ENCODE measurements around the gene CTSA.
"Not testable (repeated sequence)": the region's sequence is repeated elsewhere in the genome, so short reads cannot be mapped to it uniquely, and the experiment has no call there.

CTSA gene

DNA sequence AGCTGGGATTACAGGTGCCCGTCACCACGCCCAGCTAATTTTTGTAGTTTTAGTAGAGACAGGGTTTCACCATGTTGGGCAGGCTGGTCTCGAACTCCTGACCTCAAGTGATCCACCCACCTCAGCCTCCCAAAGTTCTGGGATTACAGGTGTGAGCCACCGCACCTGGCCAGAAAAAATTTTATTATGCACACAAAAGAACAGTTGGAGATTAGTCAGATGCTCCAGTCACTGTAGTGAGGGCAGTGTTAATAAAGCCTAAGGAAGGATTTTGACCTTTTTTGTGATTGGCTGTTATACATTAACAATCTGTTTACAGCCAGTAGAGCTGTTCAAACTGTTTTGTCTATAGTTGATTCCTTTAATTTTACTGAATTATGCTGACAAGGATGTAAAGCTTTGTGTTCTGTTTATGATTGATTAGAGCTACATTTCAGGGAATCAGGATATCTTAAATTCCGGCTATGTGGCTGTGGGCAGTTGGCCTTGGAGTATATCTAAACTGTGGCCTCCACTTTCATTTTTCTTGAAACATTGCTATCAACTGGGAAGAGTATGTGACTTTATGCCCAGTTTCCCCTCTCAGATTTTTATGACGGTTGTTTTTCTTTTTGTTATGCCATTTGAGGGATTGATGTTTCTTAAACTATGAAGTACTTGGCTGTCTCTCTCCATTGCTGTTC, 23.9 kb upstream of the CTSA start:
- no peak for DNase-seq

DNA sequence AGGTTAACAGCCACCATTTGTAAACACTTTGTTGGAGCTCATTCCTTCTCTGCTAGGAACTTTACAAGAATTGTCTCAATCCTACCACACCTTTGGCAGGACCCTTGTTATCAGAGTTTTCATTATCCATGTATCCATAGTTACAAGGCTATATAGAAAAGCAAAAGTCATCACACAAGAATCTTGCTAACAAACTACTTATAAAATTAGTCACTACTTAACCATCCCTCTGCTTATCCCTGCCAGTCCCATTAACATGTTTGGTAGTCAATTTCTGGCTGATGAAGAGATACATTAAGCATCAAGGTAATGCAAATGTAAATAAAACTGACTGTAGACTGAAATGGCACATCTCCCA, 23.3 kb upstream of the CTSA start:
- DNase-seq = no peak

DNA sequence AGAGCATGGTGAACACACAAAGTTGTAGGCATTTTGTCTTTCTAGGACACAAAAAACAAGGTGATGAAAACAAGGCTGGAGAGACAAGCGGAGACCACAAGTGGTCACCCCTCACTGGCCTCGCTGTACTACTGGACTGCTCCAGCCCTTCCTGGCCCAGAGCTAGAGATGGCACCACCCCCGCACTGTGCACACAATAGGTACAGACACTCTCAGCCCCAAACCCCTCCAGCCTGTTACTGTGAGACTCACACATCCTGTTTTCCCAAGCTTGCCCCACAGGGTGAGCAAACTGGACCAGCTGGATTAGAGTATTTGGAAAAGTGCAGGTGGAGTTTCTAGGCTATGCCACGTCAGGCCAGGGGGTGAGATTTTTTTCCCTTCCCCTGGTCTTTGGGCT, 18.5 kb upstream of the CTSA start:
- DNase-seq = no peak

DNA sequence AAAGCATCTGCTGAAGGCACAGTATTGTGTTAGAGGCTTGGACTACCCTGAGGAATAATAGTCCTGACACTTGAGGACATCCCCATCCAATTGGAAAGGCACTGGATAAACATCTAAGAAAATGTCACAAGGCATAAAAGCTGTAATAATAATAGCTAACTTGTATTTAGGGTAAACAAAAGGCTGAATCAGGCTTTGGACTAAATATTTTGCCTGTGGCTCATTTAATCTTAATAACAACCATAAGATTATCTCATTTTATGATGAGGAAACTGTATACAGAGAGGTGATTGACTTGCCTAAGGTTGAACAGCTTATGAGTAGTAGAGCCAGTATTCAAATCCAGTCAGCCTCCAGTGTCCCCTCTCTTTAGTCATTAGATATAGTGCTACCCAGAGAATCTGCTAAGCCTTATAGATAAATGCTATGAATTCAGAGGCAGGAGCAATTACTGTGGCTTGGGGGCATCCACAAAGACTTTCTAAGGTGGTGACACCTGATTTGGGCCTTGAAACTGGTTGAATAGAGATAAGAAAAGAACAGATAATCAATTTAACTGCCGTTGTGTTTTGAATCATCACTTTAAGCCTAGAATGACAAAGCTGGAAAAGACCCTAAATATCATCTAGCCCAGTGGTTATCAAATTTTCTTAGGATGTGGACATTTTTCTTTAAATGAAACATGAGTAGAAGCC, 17.6 kb upstream of the CTSA start:
- no peak for DNase-seq

DNA sequence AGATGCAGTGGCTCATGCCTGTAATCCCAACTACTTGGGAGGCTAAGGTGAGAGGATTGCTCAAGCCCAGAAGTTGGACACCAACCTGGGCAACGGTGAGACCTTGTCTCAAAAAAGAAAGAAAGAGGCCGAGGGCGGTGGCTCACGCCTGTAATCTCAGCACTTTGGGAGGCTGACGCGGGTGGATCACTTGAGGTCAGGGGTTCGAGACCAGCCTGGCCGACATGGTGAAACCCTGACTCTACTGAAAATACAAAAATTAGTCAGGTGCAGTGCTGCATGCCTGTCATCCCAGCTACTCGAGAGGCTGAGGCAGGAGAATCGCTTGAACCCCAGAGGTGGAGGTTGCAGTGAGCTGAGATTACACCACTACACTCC, 17.0 kb upstream of the CTSA start:
- not testable (repeated sequence) for DNase-seq

DNA sequence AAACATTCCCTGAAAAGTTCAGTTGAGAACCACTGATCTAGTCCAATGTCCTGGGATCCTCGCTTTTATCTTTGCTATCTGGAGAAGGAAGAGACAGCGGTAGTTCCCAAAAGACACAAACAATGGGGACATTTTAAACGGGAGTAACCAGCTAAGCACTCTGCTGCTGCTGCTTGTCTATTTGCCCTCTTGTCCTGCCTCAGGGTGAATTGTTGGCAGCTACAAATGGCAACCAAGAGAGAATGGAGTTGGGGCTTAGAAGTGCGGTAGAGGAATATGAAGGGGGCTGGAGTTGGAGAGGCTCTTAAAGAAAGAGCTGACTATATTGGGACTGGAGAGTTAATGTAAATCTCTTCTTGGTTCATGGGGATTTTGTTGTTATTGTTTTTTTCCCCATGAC, 16.6 kb upstream of the CTSA start:
- DNase-seq = no peak

DNA sequence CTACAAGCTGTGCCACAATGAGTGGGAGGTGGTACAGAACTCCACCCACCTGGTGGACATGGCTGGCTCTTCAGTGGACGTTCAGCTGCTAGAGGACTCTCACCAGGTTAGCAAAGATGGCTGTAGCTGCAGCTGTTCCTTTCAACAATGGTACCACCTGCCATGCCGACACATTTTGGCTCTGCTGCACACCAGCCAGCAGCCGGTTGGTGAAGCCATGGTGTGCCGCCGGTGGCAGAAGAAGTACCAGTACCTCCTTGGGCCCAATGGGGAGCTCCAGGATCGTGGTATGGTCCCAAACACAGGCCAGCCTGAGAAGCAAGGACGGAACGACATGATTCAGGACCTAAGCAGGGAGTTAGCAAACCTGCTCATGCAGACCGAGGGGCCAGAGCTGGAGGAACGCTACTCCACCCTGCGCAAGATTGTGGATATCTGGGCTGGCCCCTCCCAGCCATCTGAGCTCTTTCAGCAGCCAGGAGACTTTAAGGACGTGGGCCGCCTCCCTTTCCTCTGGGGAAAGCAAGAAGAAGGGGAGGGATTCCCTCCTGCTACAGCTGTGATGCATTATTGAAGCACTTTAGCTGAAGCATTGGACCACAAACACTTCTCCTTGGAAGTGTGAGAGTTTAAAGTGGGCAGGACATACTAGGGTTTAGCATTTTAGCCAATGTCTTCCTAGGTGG, 12.9 kb upstream of the CTSA start:
- DNase-seq = no peak

DNA sequence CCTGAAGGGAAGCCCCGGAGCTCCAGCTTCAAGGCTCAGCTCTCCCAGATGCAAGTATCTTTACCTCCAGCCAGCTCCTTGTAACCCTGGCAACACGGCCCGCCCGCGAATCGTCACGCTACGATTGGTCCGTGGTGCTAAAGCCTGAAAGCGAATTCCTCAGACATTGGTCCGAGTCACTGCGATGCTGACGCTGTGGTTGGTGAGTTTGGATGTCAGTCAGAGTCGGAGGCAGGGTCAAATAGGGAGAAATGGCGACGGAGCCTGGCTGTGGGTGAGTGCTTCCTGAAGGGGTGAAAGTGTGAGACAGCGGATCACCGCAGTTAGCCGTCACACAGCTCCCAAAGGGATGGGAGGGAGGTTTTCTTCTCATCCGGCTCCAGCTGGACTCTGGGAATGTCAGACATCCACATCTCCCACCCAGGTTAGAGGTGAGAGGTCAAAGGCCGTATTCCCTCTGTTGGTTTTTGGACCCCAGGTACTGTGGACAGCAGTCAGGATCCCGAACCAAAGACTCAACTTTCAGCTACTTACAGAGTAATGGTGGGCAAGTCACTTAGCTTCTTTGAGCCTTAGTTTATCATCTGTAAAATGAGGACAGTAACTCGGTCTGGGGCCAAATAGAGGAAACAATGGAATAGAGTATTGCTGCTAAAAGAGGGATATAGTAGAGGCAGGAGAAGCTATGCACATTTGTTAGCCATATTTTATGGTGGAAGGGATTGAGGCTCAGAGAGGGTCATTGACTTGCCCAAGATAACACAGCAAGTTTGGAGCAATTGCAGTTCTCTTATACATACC, 9.9 kb upstream of the CTSA start, which contains the start of gene ZSWIM1:
ZSWIM1 (plus strand) TSS at position 240 of the 801 bp plus-strand sequence. CDS start 1,366 bp downstream, outside the sequence.
- peak; percentile 97 for DNase-seq

DNA sequence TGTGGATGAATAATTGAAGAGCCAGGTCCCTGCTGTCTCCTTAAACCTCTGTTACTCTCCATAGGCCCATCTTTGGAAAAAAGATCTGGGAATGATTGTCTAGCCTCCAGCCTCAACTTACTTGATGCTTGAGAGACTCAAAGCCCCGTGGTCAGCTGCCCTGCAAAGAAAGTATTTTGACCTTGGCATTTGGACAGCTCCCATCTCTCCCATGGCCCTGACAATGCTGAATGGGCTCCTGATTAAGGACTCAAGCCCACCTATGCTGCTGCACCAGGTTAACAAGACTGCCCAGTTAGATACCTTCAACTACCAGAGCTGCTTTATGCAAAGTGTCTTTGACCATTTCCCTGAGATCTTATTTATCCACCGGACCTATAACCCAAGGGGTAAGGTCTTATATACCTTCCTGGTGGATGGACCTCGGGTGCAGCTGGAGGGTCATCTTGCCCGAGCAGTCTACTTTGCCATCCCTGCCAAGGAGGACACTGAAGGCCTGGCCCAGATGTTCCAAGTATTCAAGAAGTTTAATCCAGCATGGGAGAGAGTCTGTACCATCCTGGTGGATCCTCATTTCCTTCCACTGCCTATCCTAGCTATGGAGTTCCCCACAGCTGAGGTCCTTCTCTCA, 8.6 kb upstream of the CTSA start:
- DNase-seq = no peak

DNA sequence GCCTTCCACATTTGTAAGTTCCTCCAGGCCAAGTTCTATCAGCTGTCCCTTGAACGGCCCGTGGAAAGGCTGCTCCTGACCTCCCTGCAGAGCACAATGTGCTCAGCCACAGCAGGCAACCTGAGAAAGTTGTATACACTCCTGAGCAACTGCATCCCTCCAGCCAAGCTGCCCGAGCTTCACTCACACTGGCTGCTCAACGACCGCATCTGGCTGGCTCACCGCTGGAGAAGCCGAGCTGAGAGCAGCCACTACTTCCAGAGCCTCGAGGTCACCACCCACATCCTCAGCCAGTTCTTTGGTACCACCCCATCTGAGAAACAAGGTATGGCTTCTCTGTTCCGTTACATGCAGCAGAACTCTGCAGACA, 8.1 kb upstream of the CTSA start:
- DNase-seq = no peak

DNA sequence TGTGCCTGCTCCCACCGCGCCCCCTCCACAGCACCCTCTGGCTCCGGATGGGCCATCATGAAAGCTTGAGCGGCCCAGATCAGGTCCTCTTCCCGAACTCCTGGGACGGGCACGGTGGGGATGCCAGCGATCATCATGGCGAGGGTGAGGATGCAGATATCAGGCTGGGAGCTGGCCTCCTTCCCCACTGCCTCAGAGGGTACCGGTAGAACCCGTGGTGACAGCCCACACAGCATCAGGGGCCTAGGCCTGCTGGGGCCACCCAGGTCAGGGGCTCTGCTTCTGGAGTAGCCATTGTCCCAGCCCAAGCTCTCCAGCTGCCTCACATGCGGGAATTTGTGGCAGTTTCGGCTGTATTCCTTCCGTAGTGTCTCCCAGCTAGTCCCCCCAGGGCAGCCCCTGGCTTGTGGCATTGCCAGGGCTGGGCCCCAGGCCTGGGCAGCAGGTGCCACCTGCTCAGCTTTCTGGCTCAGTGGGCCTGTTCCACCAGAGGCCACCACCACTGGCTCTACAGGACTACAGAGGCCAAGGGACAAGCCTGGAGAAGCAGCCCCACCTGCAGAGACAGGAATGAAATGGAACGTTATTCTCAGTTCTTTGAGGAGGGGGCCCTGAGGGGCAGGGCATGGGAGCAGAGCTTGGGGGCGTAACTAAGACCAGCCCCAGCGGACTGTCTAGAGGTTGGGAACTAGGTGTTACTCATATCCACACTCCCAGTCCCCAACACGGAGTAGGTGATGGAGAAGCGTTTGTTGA, 4.4 kb upstream of the CTSA start:
- no peak for DNase-seq

DNA sequence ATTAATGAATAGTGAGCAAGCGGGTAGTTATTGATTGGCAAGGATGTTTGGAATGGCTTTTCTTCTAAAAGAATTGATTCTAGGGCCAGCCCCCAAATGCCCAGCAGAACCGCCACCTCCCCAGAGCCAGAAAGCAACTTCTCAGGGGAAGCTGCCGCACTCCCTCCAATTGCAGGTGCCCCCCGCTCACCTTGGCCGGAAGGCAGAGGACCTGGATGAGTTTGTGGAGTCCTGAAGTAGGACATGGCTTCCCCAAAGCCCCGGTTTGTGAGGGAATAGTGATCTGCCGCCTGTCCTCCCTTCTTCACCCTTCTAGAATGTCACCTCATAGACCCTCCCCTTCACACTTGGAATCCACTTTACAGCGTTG, 3.8 kb upstream of the CTSA start, which contains the start of gene SPATA25:
SPATA25 (minus strand) TSS at position 277 of the 370 bp plus-strand sequence; CDS start at position 245, 32 bp downstream.
- DNase-seq = no peak

DNA sequence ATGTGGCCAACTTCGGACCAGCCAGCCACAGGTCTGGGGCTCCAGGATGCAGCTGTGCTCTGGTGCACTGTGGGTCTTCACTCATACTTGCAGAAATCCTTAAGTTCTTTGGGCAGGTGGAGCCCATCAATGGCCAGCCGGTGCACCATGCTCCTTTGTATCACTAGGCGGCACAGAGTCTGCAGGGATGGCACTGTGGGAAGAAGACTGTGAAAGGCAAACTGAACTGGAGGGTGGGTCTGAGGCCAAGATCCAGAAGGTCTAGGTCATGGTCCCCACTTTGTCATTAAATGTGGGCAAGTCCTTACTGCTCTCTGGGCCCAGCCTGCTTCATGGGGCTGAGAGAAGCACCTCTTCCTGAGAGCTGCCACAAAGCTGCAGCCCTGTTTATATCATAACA, 2.5 kb upstream of the CTSA start:
- no peak for DNase-seq

DNA sequence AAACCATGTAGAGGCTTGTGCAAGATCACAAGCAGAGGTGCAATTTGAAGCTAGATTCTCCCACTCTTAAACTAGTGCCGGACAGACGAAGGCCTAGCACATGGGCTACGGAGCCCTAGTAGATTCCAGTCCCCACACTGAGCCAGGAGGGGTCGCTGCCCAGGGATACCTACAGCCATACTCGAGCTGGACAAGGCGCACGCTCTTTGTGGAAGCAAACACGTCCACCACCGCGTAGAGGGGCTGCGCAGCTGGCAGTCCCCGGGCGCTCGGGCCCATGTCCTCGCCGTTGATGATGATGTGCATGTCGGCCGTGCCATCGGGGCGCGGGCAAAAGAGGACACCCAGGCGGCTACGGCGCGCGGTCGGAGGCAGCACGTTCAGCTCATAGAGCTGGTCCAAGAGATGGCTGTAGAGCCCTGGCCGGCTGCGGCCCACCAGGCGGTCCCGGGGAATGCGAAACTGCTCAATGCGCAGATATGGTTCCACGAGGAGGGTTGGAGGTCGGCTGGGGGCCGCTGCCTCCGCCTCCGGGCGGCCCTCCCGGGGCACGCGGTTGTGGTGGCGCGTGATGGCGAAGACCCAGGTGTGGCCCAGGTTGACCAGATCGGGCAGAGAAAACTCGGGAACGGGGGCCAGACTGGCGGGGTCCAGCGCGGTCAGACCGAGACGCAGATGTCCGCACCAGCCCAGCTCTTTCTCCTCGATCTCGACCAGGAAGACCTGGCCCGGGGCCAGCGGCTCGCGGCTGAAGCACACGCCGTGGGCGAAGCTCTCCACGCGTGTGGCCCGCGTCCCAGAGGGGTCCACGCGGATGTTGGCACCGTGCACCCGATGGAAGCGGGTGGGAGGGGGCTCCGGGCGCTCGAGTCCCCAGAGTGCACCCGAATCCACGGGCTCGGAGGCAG, 804 bp upstream of the CTSA start:
- peak; percentile 51 for DNase-seq

DNA sequence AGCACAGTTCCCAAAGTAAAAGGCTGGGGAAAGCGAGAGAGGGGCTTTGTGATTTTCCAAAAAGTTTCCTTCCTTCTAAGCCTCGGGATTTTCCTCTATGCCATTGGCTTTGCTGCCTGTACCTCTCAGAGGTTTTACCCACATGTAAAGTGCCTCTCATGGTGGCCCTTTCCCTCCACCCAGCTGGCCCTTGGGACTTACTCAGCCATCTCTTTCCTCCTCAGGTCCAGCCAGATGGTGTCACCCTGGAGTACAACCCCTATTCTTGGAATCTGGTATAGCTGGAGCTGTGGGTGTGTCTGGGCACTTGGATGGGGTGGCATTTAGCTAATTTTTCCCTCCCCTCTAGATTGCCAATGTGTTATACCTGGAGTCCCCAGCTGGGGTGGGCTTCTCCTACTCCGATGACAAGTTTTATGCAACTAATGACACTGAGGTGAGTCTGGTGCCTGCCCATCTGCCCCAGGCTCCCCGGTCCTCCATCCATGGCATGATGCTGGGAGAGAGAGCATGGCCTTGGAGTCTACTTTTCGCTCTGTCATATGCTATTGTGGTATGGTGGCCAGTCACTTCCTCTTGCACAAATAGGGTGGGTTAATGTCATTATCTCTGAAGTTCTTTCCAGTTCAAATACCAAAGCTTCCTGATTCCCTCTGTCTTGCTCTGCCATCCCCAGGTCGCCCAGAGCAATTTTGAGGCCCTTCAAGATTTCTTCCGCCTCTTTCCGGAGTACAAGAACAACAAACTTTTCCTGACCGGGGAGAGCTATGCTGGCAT, 1.1 kb downstream of the CTSA start:
- DNase-seq = no peak

DNA sequence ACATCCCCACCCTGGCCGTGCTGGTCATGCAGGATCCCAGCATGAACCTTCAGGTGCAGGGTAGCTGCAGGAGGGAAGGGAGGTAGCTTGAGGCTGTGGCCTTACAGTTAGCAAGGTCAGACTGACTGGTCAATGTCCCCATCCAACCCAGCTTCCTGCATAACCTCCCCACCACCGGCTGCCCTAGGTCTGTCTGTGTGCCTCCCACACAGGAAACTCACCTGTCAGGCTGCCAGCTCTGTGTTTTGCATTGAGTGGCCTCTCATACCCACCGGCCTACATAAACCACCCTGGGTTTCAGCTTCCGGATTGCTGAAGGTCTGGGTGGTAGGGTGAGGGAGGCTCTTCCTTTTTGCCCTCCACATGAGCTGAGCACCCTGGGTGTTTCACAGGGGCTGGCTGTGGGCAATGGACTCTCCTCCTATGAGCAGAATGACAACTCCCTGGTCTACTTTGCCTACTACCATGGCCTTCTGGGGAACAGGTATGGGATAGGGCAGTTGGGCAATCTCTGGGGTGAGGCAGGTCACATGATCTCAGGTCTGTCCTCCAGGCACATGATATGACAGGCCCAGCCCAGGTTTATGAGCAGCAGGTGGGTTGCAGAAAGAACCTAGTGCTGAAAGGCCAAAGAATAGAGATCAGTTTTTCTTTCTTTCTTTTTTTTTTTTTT, 1.8 kb downstream of the CTSA start:
- no peak for DNase-seq

DNA sequence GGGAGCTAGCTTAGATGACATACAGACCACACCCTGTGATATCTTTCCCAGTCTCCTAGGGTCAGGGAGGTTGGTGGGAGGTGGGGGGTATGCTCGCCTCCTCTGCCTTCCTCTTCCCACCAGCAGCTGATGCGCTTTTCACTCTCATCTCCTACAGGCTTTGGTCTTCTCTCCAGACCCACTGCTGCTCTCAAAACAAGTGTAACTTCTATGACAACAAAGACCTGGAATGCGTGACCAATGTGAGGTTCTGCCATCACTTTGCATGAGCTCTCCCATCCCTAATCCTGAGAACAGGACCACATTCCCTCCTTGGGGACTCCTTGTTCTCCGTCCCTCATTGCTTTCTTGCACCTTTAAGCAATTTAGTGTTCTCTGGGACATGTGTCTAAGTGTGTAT, 2.7 kb downstream of the CTSA start:
- no peak for DNase-seq

DNA sequence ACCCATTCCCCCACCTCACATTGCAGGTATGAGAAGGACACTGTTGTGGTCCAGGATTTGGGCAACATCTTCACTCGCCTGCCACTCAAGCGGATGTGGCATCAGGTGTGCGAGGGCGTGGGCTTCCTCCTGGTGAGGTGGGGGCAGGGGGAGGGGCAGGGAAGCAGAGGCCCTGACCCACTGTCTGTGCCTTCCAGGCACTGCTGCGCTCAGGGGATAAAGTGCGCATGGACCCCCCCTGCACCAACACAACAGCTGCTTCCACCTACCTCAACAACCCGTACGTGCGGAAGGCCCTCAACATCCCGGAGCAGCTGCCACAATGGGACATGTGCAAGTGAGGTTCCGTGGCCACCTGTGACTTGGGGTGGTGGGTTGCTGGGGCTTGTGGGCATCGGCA, 3.7 kb downstream of the CTSA start:
- no peak for DNase-seq

DNA sequence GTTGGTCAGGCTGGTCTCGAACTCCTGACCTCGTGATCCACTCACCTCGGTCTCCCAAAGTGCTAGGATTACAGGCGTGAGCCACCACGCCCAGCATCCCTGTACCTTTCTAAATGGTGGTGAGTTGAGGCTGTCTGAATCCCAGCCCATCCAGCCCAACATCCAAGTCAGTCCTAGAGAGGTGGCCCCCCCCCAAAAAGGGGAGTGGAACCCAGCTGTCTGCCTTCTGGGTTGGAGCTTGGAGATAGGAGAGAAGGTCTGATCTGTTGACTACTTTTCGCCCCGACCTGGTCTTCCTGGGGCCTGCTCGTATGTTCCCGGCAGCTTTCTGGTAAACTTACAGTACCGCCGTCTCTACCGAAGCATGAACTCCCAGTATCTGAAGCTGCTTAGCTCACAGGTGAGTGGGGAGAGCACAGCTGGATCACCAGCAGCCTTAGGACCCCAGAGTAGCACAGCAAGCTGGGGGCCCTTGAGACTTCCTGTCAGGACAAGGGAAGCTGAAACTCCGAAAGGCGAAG, 5.6 kb downstream of the CTSA start:
- DNase-seq = no peak

All from NCI-H526 treated with DMSO at 0.1 percent for 48 hours (cell line).